ENCODE results near the gene DCLK1. TPM values are rescaled to one million over a fixed set of nuclear protein-coding genes. Genes with fewer than 3 reads are reported as not detected.
A peak's percentile ranks its signal among the peaks of the same experiment; 100 is the strongest.

Gene DCLK1
- total RNA-seq, 2 donors from 2014 or later: 25.6 to 27.8 TPM

- H3K36me3 ChIP-seq: no peaks in the 10 kb centered on the region
- H3K27ac ChIP-seq: no peak overlapping the region
- H3K9me3 ChIP-seq: no peaks in the 10 kb centered on the region
- peaks cover 0 to 22% of the 10 kb centered on the region in 2 donors for H3K4me1 ChIP-seq (ENCODE audit: control insufficient read depth in 1 of 2, low read depth in 2 of 2)
- ATAC-seq (ENCODE audit: insufficient number of reproducible peaks, low FRiP score, low read depth): no peak
- no peaks in the 10 kb centered on the region for H3K27me3 ChIP-seq (replicated peaks; ENCODE audit: insufficient read depth)
- DNase-seq (ENCODE audit: low spot score): no peak
- TF ChIP-seq CTCF (IDR thresholded peaks at IDR 0.05): no peak
- no peak overlapping the region for H3K4me3 ChIP-seq
Measured at GRCh38 chr13:35851356-35851755, 279.8 kb downstream of the DCLK1 start.

GRCh38 chr13:35850569-35850968 is 280.6 kb downstream of the DCLK1 start:
- Histone ChIP-seq H3K27me3 (replicated peaks; ENCODE audit: insufficient read depth) (no peaks in the 10 kb centered on the region), H3K36me3 (no peaks in the 10 kb centered on the region), H3K27ac (no peak overlapping the region), H3K9me3 (no peaks in the 10 kb centered on the region), H3K4me3 (no peak overlapping the region), H3K4me1 (ENCODE audit: control insufficient read depth in 1 of 2, low read depth in 2 of 2) (peaks cover 0 to 22% of the 10 kb centered on the region in 2 donors)
- DNase-seq (ENCODE audit: low spot score) (no peak), ATAC-seq (ENCODE audit: insufficient number of reproducible peaks, low FRiP score, low read depth) (no peak)
- TF ChIP-seq CTCF (IDR thresholded peaks at IDR 0.05): no peak

- no peak for DNase-seq (ENCODE audit: low spot score)
- Histone ChIP-seq H3K4me1 (ENCODE audit: control insufficient read depth in 1 of 2, low read depth in 2 of 2) (peaks cover 0 to 22% of the 10 kb centered on the region in 2 donors), H3K27me3 (replicated peaks; ENCODE audit: insufficient read depth) (no peaks in the 10 kb centered on the region), H3K27ac (no peak overlapping the region), H3K4me3 (no peak overlapping the region), H3K9me3 (no peaks in the 10 kb centered on the region), H3K36me3 (no peaks in the 10 kb centered on the region)
- TF ChIP-seq CTCF (IDR thresholded peaks at IDR 0.05): no peak
- no peak for ATAC-seq (ENCODE audit: insufficient number of reproducible peaks, low FRiP score, low read depth)
Measured at GRCh38 chr13:35849256-35849644, 281.9 kb downstream of the DCLK1 start.

- TF ChIP-seq CTCF (IDR thresholded peaks at IDR 0.05): no peak
- H3K36me3 ChIP-seq: no peaks in the 10 kb centered on the region
- ATAC-seq (ENCODE audit: insufficient number of reproducible peaks, low FRiP score, low read depth): no peak
- no peak overlapping the region for H3K4me3 ChIP-seq
- peak overlapping the region in 1 of 2 donors; percentile 10 for H3K27ac ChIP-seq
- no peaks in the 10 kb centered on the region for H3K27me3 ChIP-seq (replicated peaks; ENCODE audit: insufficient read depth)
- DNase-seq (ENCODE audit: low spot score): no peak
- no peaks in the 10 kb centered on the region for H3K9me3 ChIP-seq
- H3K4me1 ChIP-seq (ENCODE audit: control insufficient read depth in 1 of 2, low read depth in 2 of 2): peaks cover 0 to 22% of the 10 kb centered on the region in 2 donors
Measured at GRCh38 chr13:35848336-35849255, 282.6 kb downstream of the DCLK1 start.

- no peak for TF ChIP-seq CTCF (IDR thresholded peaks at IDR 0.05)
- no peaks in the 10 kb centered on the region for H3K27me3 ChIP-seq (replicated peaks; ENCODE audit: insufficient read depth)
- no peaks in the 10 kb centered on the region for H3K36me3 ChIP-seq
- H3K4me3 ChIP-seq: no peak overlapping the region
- peaks cover 4 to 31% of the 10 kb centered on the region in 2 donors for H3K4me1 ChIP-seq (ENCODE audit: control insufficient read depth in 1 of 2, low read depth in 2 of 2)
- H3K27ac ChIP-seq: no peak overlapping the region
- no peak for DNase-seq (ENCODE audit: low spot score)
- no peaks in the 10 kb centered on the region for H3K9me3 ChIP-seq
- ATAC-seq (ENCODE audit: insufficient number of reproducible peaks, low FRiP score, low read depth): no peak
Measured at GRCh38 chr13:35843272-35843671, 287.9 kb downstream of the DCLK1 start.
